Mammary epithelial cell (primary cell): ENCODE results near the gene COL4A2.

Experiments used
- EZH2 ChIP-seq: IDR thresholded peaks from 2 replicates; pipeline ENCODE4 v1.6.1; 2012; ENCODE audit warnings: low read length, inconsistent platforms, borderline replicate concordance
- TF ChIP-seq, protein P1 (sequence below), 2 donors: IDR thresholded peaks in 1 of 2; conservative IDR thresholded peaks in 1 of 2; 2 replicates each; pipeline ENCODE4 v1.5.1; 2011 to 2012; ENCODE audit warnings: inconsistent platforms in 2 of 2, low read length in 2 of 2, mild to moderate bottlenecking in 2 of 2, control low read depth in 1 of 2, low read depth in 1 of 2; ENCODE audit not compliant: insufficient read depth in 1 of 2; ENCODE audit errors: extremely low read depth in 1 of 2

DNA sequence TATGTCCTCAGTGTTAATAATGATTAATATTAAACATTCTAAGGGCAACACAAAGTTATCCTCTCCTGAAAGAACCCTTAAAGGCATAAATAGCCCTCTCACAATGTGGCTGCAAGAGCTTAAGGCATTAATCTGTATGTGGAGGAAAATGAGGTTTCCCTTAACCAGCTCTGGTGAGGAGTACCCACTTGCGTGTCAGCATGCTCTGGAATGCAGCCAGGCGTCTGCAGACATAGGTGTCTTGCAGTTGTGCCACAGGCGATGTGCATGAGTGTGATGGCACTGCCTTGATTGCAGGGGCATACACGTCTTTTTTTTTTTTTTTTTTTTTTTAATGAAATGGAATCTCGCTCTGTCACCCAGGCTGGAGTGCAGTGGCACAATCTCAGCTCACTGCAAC lies 162.5 kb downstream of the COL4A2 start:
- TF ChIP-seq, protein P1, sequence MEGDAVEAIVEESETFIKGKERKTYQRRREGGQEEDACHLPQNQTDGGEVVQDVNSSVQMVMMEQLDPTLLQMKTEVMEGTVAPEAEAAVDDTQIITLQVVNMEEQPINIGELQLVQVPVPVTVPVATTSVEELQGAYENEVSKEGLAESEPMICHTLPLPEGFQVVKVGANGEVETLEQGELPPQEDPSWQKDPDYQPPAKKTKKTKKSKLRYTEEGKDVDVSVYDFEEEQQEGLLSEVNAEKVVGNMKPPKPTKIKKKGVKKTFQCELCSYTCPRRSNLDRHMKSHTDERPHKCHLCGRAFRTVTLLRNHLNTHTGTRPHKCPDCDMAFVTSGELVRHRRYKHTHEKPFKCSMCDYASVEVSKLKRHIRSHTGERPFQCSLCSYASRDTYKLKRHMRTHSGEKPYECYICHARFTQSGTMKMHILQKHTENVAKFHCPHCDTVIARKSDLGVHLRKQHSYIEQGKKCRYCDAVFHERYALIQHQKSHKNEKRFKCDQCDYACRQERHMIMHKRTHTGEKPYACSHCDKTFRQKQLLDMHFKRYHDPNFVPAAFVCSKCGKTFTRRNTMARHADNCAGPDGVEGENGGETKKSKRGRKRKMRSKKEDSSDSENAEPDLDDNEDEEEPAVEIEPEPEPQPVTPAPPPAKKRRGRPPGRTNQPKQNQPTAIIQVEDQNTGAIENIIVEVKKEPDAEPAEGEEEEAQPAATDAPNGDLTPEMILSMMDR (conservative IDR thresholded peaks at IDR 0.05 in 1 of 2, IDR thresholded peaks at IDR 0.05 in 1 of 2; ENCODE audit: extremely low read depth in 1 of 2, insufficient read depth in 1 of 2, low read depth in 1 of 2, low read length in 2 of 2), result no peak
- no peak for TF ChIP-seq EZH2
